IMR-90 (cell line): Measurements from ENCODE around the gene ZGLP1.

Source experiments
- CEBPB ChIP-seq: IDR thresholded peaks from 2 replicates; pipeline ENCODE4 v1.6.1; 2012; ENCODE audit warnings: low read depth, low read length, improper control_type of control experiment
- CTCF ChIP-seq: conservative IDR thresholded peaks from 2 replicates; pipeline ENCODE4 v1.5.1; 2012; ENCODE audit warnings: mild to moderate bottlenecking, low read depth, low read length, improper control_type of control experiment
- FOS ChIP-seq: fragments of 150-350 bp; IDR thresholded peaks from 2 replicates; pipeline ENCODE4 v1.6.1; 2016; ENCODE audit warnings: low read depth, low read length
- MAZ ChIP-seq: IDR thresholded peaks from 2 replicates; pipeline ENCODE4 v1.6.1; 2012; ENCODE audit warnings: low read depth, mild to moderate bottlenecking, low read length, improper control_type of control experiment, moderate library complexity, borderline replicate concordance
- MXI1 ChIP-seq: IDR thresholded peaks from 2 replicates; pipeline ENCODE4 v1.6.1; 2012; ENCODE audit warnings: low read depth, mild to moderate bottlenecking, low read length, moderate library complexity, borderline replicate concordance
- NFE2L2 ChIP-seq: fragments of 150-350 bp; IDR thresholded peaks from 2 replicates; pipeline ENCODE4 v1.6.1; 2016; ENCODE audit warnings: low read depth, mild to moderate bottlenecking, low read length
- POLR2A ChIP-seq: IDR thresholded peaks from 2 replicates; pipeline ENCODE4 v1.6.1; 2012; ENCODE audit warnings: mild to moderate bottlenecking, low read depth, low read length
- RAD21 ChIP-seq: IDR thresholded peaks from 2 replicates; pipeline ENCODE4 v1.6.1; 2012; ENCODE audit warnings: low read length, improper control_type of control experiment
- RCOR1 ChIP-seq: IDR thresholded peaks from 2 replicates; pipeline ENCODE4 v1.6.1; 2012; ENCODE audit warnings: mild to moderate bottlenecking, low read length, improper control_type of control experiment; ENCODE audit not compliant: insufficient replicate concordance
- RFX5 ChIP-seq: IDR thresholded peaks from 2 replicates; pipeline ENCODE4 v1.8.0; 2012; ENCODE audit warnings: low read depth, mild to moderate bottlenecking, low read length, moderate library complexity
- USF2 ChIP-seq: fragments of 150-350 bp; IDR thresholded peaks from 2 replicates; pipeline ENCODE4 v1.6.1; 2017; ENCODE audit warnings: mild to moderate bottlenecking, antibody characterized with exemption, low read length, low read depth

- no peak for TF ChIP-seq CTCF
- no peak for TF ChIP-seq POLR2A
- TF ChIP-seq NFE2L2, result no peak
- no peak for TF ChIP-seq MXI1
- TF ChIP-seq RAD21, result no peak
- no peak for TF ChIP-seq CEBPB
- no peak for TF ChIP-seq MAZ
- no peak for TF ChIP-seq RFX5
- TF ChIP-seq FOS, result no peak
- TF ChIP-seq RCOR1, result no peak
- no peak for TF ChIP-seq USF2
Observed at GRCh38 chr19:10333758-10334587, 24.4 kb upstream of the ZGLP1 start.
